ENCODE data around the gene SAT2.

The SAT2 gene

GRCh38 chr17:7627250-7628121, at the start of gene SAT2:
Gene SAT2, minus strand, starts transcription at chr17:7627821. Its CDS starts 186 bp downstream, at chr17:7627635.
- no peaks in the 10 kb centered on the region for H3K9me3 Mint-ChIP-seq (ENCODE audit: low read depth)
- H3K36me3 Mint-ChIP-seq, result peaks cover 2% of the 10 kb centered on the region
- no peaks in the 10 kb centered on the region for H3K27me3 Mint-ChIP-seq
- peak within 1 kb of the TSS; percentile 90 for H3K4me3 Mint-ChIP-seq
- H3K27ac Mint-ChIP-seq, result peak within 1 kb of the TSS; percentile 54
- peaks cover 13% of the 10 kb centered on the region for H3K4me1 Mint-ChIP-seq (ENCODE audit: low read depth)

GRCh38 chr17:7676533-7676932, 48.9 kb upstream of the SAT2 start:
- Mint-ChIP-seq H3K27me3 (no peaks in the 10 kb centered on the region), H3K27ac (no peak overlapping the region), H3K4me1 (ENCODE audit: low read depth) (peaks cover 5% of the 10 kb centered on the region), H3K36me3 (peaks cover 11% of the 10 kb centered on the region), H3K4me3 (no peak overlapping the region), H3K9me3 (ENCODE audit: low read depth) (no peaks in the 10 kb centered on the region)

GRCh38 chr17:7674934-7675333, 47.3 kb upstream of the SAT2 start:
- Mint-ChIP-seq H3K9me3 (ENCODE audit: low read depth) (no peaks in the 10 kb centered on the region), H3K36me3 (peaks cover 11% of the 10 kb centered on the region), H3K4me3 (no peak overlapping the region), H3K27ac (no peak overlapping the region), H3K27me3 (no peaks in the 10 kb centered on the region), H3K4me1 (ENCODE audit: low read depth) (peaks cover 3% of the 10 kb centered on the region)

GRCh38 chr17:7673239-7673638, 45.6 kb upstream of the SAT2 start:
- H3K36me3 Mint-ChIP-seq, result peaks cover 11% of the 10 kb centered on the region
- H3K27me3 Mint-ChIP-seq, result no peaks in the 10 kb centered on the region
- H3K9me3 Mint-ChIP-seq (ENCODE audit: low read depth), result no peaks in the 10 kb centered on the region
- no peak overlapping the region for H3K27ac Mint-ChIP-seq
- H3K4me3 Mint-ChIP-seq, result no peak overlapping the region
- peaks cover 1% of the 10 kb centered on the region for H3K4me1 Mint-ChIP-seq (ENCODE audit: low read depth)

- Mint-ChIP-seq H3K4me3 (no peak overlapping the region), H3K27me3 (no peaks in the 10 kb centered on the region), H3K27ac (no peak overlapping the region), H3K36me3 (peaks cover 7% of the 10 kb centered on the region), H3K9me3 (ENCODE audit: low read depth) (no peaks in the 10 kb centered on the region), H3K4me1 (ENCODE audit: low read depth) (no peaks in the 10 kb centered on the region)
These were observed 40.9 kb upstream of the SAT2 start for GRCh38 chr17:7668482-7668881.

- H3K27ac Mint-ChIP-seq, result no peak overlapping the region
- H3K4me3 Mint-ChIP-seq, result no peak overlapping the region
- no peaks in the 10 kb centered on the region for H3K9me3 Mint-ChIP-seq (ENCODE audit: low read depth)
- H3K36me3 Mint-ChIP-seq, result peaks cover 2% of the 10 kb centered on the region
- H3K27me3 Mint-ChIP-seq, result no peaks in the 10 kb centered on the region
- no peaks in the 10 kb centered on the region for H3K4me1 Mint-ChIP-seq (ENCODE audit: low read depth)
These were observed 40.2 kb upstream of the SAT2 start for GRCh38 chr17:7667656-7668406.

GRCh38 chr17:7656958-7657609, 29.5 kb upstream of the SAT2 start:
- no peaks in the 10 kb centered on the region for H3K27me3 Mint-ChIP-seq
- H3K36me3 Mint-ChIP-seq, result no peaks in the 10 kb centered on the region
- no peak overlapping the region for H3K27ac Mint-ChIP-seq
- H3K4me1 Mint-ChIP-seq (ENCODE audit: low read depth), result no peaks in the 10 kb centered on the region
- H3K4me3 Mint-ChIP-seq, result no peak overlapping the region
- no peaks in the 10 kb centered on the region for H3K9me3 Mint-ChIP-seq (ENCODE audit: low read depth)

GRCh38 chr17:7655541-7655840, 27.9 kb upstream of the SAT2 start:
- Mint-ChIP-seq H3K27me3 (no peaks in the 10 kb centered on the region), H3K36me3 (no peaks in the 10 kb centered on the region), H3K27ac (no peak overlapping the region)

GRCh38 chr17:7654832-7655540, 27.4 kb upstream of the SAT2 start:
- H3K9me3 Mint-ChIP-seq (ENCODE audit: low read depth), result no peaks in the 10 kb centered on the region
- no peaks in the 10 kb centered on the region for H3K36me3 Mint-ChIP-seq
- H3K27me3 Mint-ChIP-seq, result no peaks in the 10 kb centered on the region
- no peak overlapping the region for H3K4me3 Mint-ChIP-seq
- peaks cover 11% of the 10 kb centered on the region for H3K4me1 Mint-ChIP-seq (ENCODE audit: low read depth)
- H3K27ac Mint-ChIP-seq, result no peak overlapping the region

More at GRCh38 chr17:7655541-7655840, 27.9 kb upstream of the SAT2 start:
- H3K4me1 Mint-ChIP-seq (ENCODE audit: low read depth), result peaks cover 6% of the 10 kb centered on the region
- no peak overlapping the region for H3K4me3 Mint-ChIP-seq
- no peaks in the 10 kb centered on the region for H3K9me3 Mint-ChIP-seq (ENCODE audit: low read depth)

GRCh38 chr17:7652388-7653356, 25.1 kb upstream of the SAT2 start:
- Mint-ChIP-seq H3K4me1 (ENCODE audit: low read depth) (peaks cover 14% of the 10 kb centered on the region), H3K36me3 (no peaks in the 10 kb centered on the region), H3K9me3 (ENCODE audit: low read depth) (no peaks in the 10 kb centered on the region), H3K27me3 (no peaks in the 10 kb centered on the region), H3K27ac (no peak overlapping the region), H3K4me3 (peak overlapping the region; percentile 59)

- Mint-ChIP-seq H3K4me3 (peak overlapping the region; percentile 85), H3K4me1 (ENCODE audit: low read depth) (peaks cover 14% of the 10 kb centered on the region), H3K27me3 (no peaks in the 10 kb centered on the region), H3K27ac (no peak overlapping the region), H3K9me3 (ENCODE audit: low read depth) (no peaks in the 10 kb centered on the region), H3K36me3 (no peaks in the 10 kb centered on the region)
These were observed 24.2 kb upstream of the SAT2 start for GRCh38 chr17:7651665-7652387.

- no peak overlapping the region for H3K27ac Mint-ChIP-seq
- peaks cover 14% of the 10 kb centered on the region for H3K4me1 Mint-ChIP-seq (ENCODE audit: low read depth)
- H3K27me3 Mint-ChIP-seq, result peaks cover 2% of the 10 kb centered on the region
- peaks cover under 1% of the 10 kb centered on the region for H3K36me3 Mint-ChIP-seq
- no peaks in the 10 kb centered on the region for H3K9me3 Mint-ChIP-seq (ENCODE audit: low read depth)
- peak overlapping the region; percentile 85 for H3K4me3 Mint-ChIP-seq
These were observed 23.6 kb upstream of the SAT2 start for GRCh38 chr17:7651097-7651664.

- H3K9me3 Mint-ChIP-seq (ENCODE audit: low read depth), result no peaks in the 10 kb centered on the region
- H3K27ac Mint-ChIP-seq, result no peak within 1 kb of the TSS
- H3K4me3 Mint-ChIP-seq, result peak within 1 kb of the TSS; percentile 92
- H3K4me1 Mint-ChIP-seq (ENCODE audit: low read depth), result peaks cover 14% of the 10 kb centered on the region
- peaks cover 2% of the 10 kb centered on the region for H3K36me3 Mint-ChIP-seq
- peaks cover 4% of the 10 kb centered on the region for H3K27me3 Mint-ChIP-seq
These were observed 23.0 kb upstream of the SAT2 start, which contains the start of gene ATP1B2 for GRCh38 chr17:7650509-7651096. Gene ATP1B2, plus strand, starts transcription at chr17:7650926. Its CDS starts 593 bp downstream, at chr17:7651519.

All from activated naive CD8-positive, alpha-beta T cell (primary cell).